Thyroid gland (tissue), 4 donors: ENCODE data around the gene JMJD1C.

Experiments
- CTCF ChIP-seq, 6 experiments: fragments of 200-600 bp in 3 of 6; fragments of 450-650 bp in 3 of 6; sonication (generic) in 3 of 6; IDR thresholded peaks; one replicate each; pipeline ENCODE4 v1.5.1; 2016 to 2019; ENCODE audit warnings: antibody characterized with exemption in 6 of 6, mild to moderate bottlenecking in 2 of 6, inconsistent platforms in 1 of 6, moderate library complexity in 1 of 6
- POLR2A ChIP-seq, 2 donors: fragments of 450-650 bp; IDR thresholded peaks; one replicate each; pipeline ENCODE4 v1.6.1; 2017; ENCODE audit warnings: antibody characterized with exemption in 2 of 2, mild to moderate bottlenecking in 2 of 2, moderate library complexity in 1 of 2

- TF ChIP-seq POLR2A (IDR thresholded peaks at IDR 0.05), result no peak
- no peak for TF ChIP-seq CTCF (IDR thresholded peaks at IDR 0.05)
These were observed 44.2 kb downstream of the JMJD1C start for GRCh38 chr10:63421591-63421990.
